Heart right ventricle (tissue), 16 donors: ENCODE measurements around the gene MAN1A2. TPM values are rescaled to one million over a fixed set of nuclear protein-coding genes. Genes with fewer than 3 reads are reported as not detected.
"Not testable (repeated sequence)": the region's sequence is repeated elsewhere in the genome, so short reads cannot be mapped to it uniquely, and the experiment has no call there.

Experiments used
- ATAC-seq, 8 donors: fragments of 200-7000 bp; cut with Tn5 transposase; one replicate each; pipeline ENCODE4 v1.9.1; 2020; ENCODE audit warnings: mild to moderate bottlenecking in 8 of 8, moderate library complexity in 8 of 8, moderate number of reproducible peaks in 1 of 8
- DNase-seq, 2 donors: peaks; one replicate each; pipeline ENCODE4 v3.0.0-alpha.2; 2020
- H3K27ac ChIP-seq, 10 donors: fragments of 200-600 bp; sonication (generic) in 2 of 10; one replicate each; pipeline versions ENCODE4 v1.5.0 to v1.8.0; 2020 to 2022; ENCODE audit warnings: mild to moderate bottlenecking in 3 of 10
- H3K27me3 ChIP-seq, 7 donors: fragments of 200-600 bp; one replicate each; pipeline ENCODE4 v1.8.0; 2021 to 2022; ENCODE audit warnings: mild to moderate bottlenecking in 2 of 7
- H3K36me3 ChIP-seq, 9 donors: fragments of 200-600 bp; sonication (generic) in 1 of 9; one replicate each; pipeline versions ENCODE4 v1.5.0 to v1.8.0; 2020 to 2022; ENCODE audit warnings: mild to moderate bottlenecking in 2 of 9
- H3K4me1 ChIP-seq, 9 donors: fragments of 200-600 bp; sonication (generic) in 1 of 9; one replicate each; pipeline versions ENCODE4 v1.5.0 to v1.8.0; 2020 to 2022; ENCODE audit warnings: mild to moderate bottlenecking in 4 of 9
- H3K4me3 ChIP-seq, 10 donors: fragments of 200-600 bp; sonication (generic) in 2 of 10; one replicate each; pipeline versions ENCODE4 v1.5.0 to v1.8.0; 2020 to 2022; ENCODE audit warnings: mild to moderate bottlenecking in 7 of 10, moderate library complexity in 2 of 10
- H3K9me3 ChIP-seq, 11 donors: fragments of 200-600 bp in 10 of 11; sonication (generic) in 2 of 11; one replicate each; pipeline versions ENCODE4 v1.5.0 to v1.8.0; 2013 to 2022; ENCODE audit warnings: mild to moderate bottlenecking in 2 of 11, control low read depth in 1 of 11, moderate library complexity in 1 of 11
- WGBS, 2 donors: extraction: QIAGEN DNeasy Blood & Tissue Kit; methylation state at CpG; one replicate each; pipeline ENCODE4 v1.1.7; 2013; ENCODE audit warnings: inconsistent platforms in 1 of 2; 5-methylcytosine and 5-hydroxymethylcytosine counted together
- intact Hi-C, 10 donors: fragments of 100-400 bp; cut with DNase I; formaldehyde crosslinking; loops; one replicate each; pipeline versions ENCODE4 v1.11.1 to v1.14.2; 2022
- polyA plus RNA-seq, 2 donors: library from polyadenylated mRNA; stranded (reverse); fragments of 200-250 nt; gene quantifications; one replicate each; pipeline ENCODE4 v1.2.3, GENCODE V29; 2013
- total RNA-seq, 10 donors: library from RNA; stranded (reverse); fragmentation: NEBNext Ultra II Directional in 3 of 10; extraction: Animal tissue kit (Norgen Biotek cat#: 25700) in 3 of 10; gene quantifications; one replicate each; pipeline versions ENCODE4 v1.2.1 to v1.2.4, GENCODE V29; 2021 to 2023
- TF ChIP-seq, protein P1 (sequence below), 9 donors: fragments of 200-600 bp; sonication (generic) in 2 of 9; IDR thresholded peaks; one replicate each; pipeline versions ENCODE4 v1.5.0 to v1.8.0; 2021 to 2022; ENCODE audit warnings: antibody characterized with exemption in 9 of 9, mild to moderate bottlenecking in 5 of 9, moderate library complexity in 1 of 9
- donor health status: Arrhythmogenic right ventricular cardiomyopathy.
- donor health status: ischemic (EF 13 %, LVEDD 7.1; RV severe dilation, severe dysfunction).
- donor health status: healthy with polysubstance abuse.
- donor health status: DM: no; HTN: yes; CAD: no.
- donor health status: DM: no; HTN: no; CAD: no.
- donor health status: ischemic (EF 25% LVEDD 6.9; RV normal size, moderate dysfunction).
- donor health status: ischemic (EF 25% LVEDD 5.7; RV mildly dilated, moderate dysfunction).
- donor health status: healthy.
- donor health status: DM: yes; HTN: yes; CAD: no.
- donor health status: Ischemic cardiomyopathy.
- donor health status: ischemic (EF 35%, LVEDD 5.7; RV mildly dilated, moderate dysfunction).
- donor health status: nonischemic (EF 11% LVEDD 7.7; RV severe dilation, severe dysfunction).
- donor health status: DM: yes; HTN: yes; CAD: no.
- donor health status: PGD.
- donor health status: ischemic (EF 29% LVEDD 5.4; RV normal size, mild dysfunction).
- donor health status: nonischemic (EF 23%, LVEDD 6.1; RV moderate dilation, normal function).

Gene MAN1A2
- total and polyA plus RNA-seq, 12 donors = 5.1 to 37.3 (median 26.0) TPM

DNA sequence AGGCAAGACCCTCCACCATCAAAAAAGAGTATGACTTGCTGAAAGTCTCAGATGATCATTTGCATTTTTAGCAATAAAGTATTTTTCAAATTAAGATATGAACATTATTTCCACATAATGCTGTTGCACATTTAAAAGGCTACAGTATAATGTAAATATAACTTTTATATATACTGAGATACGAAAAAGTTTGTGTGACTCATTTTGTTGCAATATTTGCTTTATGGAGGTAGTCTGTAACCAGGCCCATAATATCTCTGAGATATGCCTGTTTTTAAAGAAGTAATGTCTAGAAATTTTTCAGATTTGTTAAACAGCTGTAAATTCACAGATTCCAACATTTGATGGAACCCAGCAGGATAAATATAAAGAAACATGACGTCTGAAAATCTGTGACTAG, 86.7 kb downstream of the MAN1A2 start:
- WGBS, 2 donors = 84 to 85% methylated on average over 2 of the region's 2 CpGs
- Histone ChIP-seq H3K4me1 (no peaks in the 10 kb centered on the region), H3K27ac (no peak overlapping the region), H3K9me3 (peaks cover 0 to 5% (median 0%) of the 10 kb centered on the region in 11 donors), H3K4me3 (no peak overlapping the region), H3K36me3 (peaks cover 0 to 27% (median 0%) of the 10 kb centered on the region in 9 donors), H3K27me3 (no peaks in the 10 kb centered on the region)
- DNase-seq = no peak
- no peak for ATAC-seq
- intact Hi-C loops = no loop called here
- TF ChIP-seq, protein P1, sequence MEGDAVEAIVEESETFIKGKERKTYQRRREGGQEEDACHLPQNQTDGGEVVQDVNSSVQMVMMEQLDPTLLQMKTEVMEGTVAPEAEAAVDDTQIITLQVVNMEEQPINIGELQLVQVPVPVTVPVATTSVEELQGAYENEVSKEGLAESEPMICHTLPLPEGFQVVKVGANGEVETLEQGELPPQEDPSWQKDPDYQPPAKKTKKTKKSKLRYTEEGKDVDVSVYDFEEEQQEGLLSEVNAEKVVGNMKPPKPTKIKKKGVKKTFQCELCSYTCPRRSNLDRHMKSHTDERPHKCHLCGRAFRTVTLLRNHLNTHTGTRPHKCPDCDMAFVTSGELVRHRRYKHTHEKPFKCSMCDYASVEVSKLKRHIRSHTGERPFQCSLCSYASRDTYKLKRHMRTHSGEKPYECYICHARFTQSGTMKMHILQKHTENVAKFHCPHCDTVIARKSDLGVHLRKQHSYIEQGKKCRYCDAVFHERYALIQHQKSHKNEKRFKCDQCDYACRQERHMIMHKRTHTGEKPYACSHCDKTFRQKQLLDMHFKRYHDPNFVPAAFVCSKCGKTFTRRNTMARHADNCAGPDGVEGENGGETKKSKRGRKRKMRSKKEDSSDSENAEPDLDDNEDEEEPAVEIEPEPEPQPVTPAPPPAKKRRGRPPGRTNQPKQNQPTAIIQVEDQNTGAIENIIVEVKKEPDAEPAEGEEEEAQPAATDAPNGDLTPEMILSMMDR (IDR thresholded peaks at IDR 0.05) = no peak

DNA sequence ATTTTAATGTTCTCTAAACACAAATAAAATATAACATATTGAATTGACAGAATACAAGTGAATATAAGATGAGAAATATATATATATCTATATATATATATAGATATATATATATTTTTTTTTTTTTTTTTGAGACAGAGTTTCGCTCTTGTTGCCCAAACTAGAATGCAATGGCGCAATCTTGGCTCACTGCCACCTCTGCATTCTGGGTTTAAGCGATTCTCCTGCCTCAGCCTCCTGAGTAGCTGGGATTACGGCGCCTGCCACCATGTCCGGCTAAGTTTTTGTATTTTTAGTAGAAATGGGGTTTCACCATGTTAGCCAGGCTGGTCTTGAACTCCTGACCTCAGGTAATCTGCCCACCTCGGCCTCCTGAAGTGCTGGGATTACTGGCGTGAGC, 91.2 kb downstream of the MAN1A2 start:
- H3K27me3 ChIP-seq, H3K27ac ChIP-seq, H3K4me3 ChIP-seq, ATAC-seq, DNase-seq, intact Hi-C loops, H3K4me1 ChIP-seq, H3K9me3 ChIP-seq: not testable (repeated sequence)
- WGBS, 2 donors = 98% methylated on average over 8 of the region's 8 CpGs
- H3K36me3 ChIP-seq = peaks cover 0 to 11% (median 0%) of the 10 kb centered on the region in 9 donors

DNA sequence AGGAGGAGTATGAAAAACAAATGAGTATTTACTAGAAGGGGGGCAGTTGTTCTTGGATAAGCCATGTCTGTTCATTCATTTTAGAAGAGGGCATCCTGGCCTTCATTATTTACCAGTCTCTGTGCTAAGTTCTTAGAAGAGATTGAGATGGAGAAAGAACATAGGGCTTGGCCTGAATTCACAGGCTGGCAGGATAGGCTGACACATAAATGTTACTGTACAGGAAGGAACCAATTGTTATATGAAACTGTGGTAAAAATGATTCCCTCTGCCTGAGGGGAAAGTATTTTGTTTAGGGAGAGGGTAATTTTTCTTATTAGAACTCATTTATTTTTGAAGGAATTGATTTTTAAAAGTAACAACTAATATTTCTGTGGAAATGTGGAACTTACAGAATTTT, 99.5 kb downstream of the MAN1A2 start:
- intact Hi-C loops = no loop called here
- Histone ChIP-seq H3K4me1 (no peaks in the 10 kb centered on the region), H3K27ac (no peak overlapping the region), H3K9me3 (no peaks in the 10 kb centered on the region), H3K4me3 (no peak overlapping the region), H3K27me3 (no peaks in the 10 kb centered on the region), H3K36me3 (peaks cover 0 to 44% (median 12%) of the 10 kb centered on the region in 9 donors)
- no peak for ATAC-seq
- TF ChIP-seq, protein P1 (IDR thresholded peaks at IDR 0.05) = no peak
- no peak for DNase-seq

DNA sequence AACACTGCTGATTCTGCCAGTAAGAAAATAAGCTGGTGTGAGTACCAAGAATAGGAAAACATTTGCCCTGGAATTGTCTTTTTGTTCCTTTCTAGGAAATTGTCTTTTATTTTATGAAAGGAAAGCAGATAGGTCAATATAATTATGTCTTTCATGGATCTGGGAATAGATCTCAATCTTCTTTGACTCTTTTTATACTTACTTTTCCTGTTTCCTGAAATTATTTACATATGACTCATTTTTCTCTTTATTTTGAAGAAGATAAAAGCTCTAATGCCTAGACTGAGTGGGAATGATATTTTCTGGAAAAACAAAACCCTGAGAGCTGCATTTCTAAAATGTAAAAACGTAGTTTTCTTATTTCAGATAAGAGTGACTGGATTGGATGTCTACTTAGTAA, 100.1 kb downstream of the MAN1A2 start:
- Histone ChIP-seq H3K27ac (no peak overlapping the region), H3K9me3 (no peaks in the 10 kb centered on the region), H3K36me3 (peaks cover 0 to 50% (median 12%) of the 10 kb centered on the region in 9 donors), H3K4me1 (no peaks in the 10 kb centered on the region), H3K4me3 (no peak overlapping the region), H3K27me3 (no peaks in the 10 kb centered on the region)
- WGBS, 2 donors = 93% methylated on average over 1 of the region's 1 CpG
- TF ChIP-seq, protein P1 (IDR thresholded peaks at IDR 0.05) = no peak
- DNase-seq (no peak), ATAC-seq (no peak)
- intact Hi-C loops = no loop called here

DNA sequence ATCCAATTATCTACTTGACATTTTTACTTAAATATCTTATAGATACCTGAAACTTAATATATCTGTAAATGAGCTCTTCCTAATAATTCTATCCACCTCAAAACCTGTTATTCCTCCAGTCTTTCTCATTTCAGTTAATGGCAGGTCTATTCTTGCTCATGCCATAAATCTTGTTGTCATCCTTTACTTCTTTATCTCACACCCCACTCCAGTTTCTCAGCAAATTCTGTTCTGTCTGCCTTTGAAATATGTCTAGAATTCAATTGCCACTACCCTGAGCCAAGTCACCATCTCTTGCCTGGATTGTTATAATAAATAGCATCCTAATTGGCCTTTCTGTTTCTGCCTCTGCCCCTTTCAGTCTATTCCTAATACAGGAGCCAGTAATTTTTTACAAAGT, 105.8 kb downstream of the MAN1A2 start:
- no peak overlapping the region for H3K27ac ChIP-seq
- no peaks in the 10 kb centered on the region for H3K4me1 ChIP-seq
- peaks cover 0 to 18% (median 0%) of the 10 kb centered on the region in 11 donors for H3K9me3 ChIP-seq
- no peaks in the 10 kb centered on the region for H3K27me3 ChIP-seq
- intact Hi-C loops = no loop called here
- ATAC-seq (no peak), DNase-seq (no peak)
- H3K4me3 ChIP-seq = no peak overlapping the region
- peaks cover 0 to 58% (median 13%) of the 10 kb centered on the region in 9 donors for H3K36me3 ChIP-seq
- TF ChIP-seq, protein P1 (IDR thresholded peaks at IDR 0.05) = no peak

DNA sequence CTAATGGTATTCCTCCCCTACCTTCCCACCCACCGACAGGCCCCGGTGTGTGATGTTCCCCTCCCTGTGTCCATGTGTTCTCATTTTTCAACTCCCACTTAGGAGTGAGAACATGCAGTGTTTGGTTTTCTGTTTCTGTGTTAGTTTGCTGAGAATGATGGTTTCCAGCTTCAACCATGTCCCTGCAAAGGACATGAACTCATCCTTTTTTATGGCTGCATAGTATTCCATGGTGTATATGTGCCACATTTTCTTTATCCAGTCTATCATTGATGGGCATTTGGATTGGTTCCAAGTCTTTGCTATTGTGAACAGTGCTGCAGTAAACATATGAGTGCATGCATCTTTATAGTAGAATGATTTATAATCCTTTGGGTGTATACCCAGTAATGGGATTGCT, 108.2 kb downstream of the MAN1A2 start:
- intact Hi-C loops, H3K27me3 ChIP-seq, H3K4me3 ChIP-seq, H3K4me1 ChIP-seq, H3K27ac ChIP-seq, ATAC-seq, DNase-seq: not testable (repeated sequence)
- Histone ChIP-seq H3K9me3 (peaks cover 0 to 18% (median 0%) of the 10 kb centered on the region in 11 donors), H3K36me3 (peaks cover 0 to 47% (median 3%) of the 10 kb centered on the region in 9 donors)
- 98 to 100% methylated on average over 2 of the region's 2 CpGs for WGBS, 2 donors
